LNCaP clone FGC (cell line): ENCODE data around the gene SLC7A6OS.

Source experiments
- DNase-seq: peaks from one replicate; pipeline ENCODE4 v3.0.0-alpha.2; 2011; ENCODE audit warnings: low read depth
- H3K4me3 ChIP-seq: 2 replicates; pipeline ENCODE4 v1.5.1; 2011; ENCODE audit warnings: mild to moderate bottlenecking, low read depth, low read length, control low read depth
- TF ChIP-seq, protein P1 (sequence below): IDR thresholded peaks from 2 replicates; pipeline ENCODE4 v1.5.1; 2012; ENCODE audit warnings: mild to moderate bottlenecking; ENCODE audit not compliant: control insufficient read depth, insufficient read depth; ENCODE audit errors: extremely low read depth

Gene SLC7A6OS

DNA sequence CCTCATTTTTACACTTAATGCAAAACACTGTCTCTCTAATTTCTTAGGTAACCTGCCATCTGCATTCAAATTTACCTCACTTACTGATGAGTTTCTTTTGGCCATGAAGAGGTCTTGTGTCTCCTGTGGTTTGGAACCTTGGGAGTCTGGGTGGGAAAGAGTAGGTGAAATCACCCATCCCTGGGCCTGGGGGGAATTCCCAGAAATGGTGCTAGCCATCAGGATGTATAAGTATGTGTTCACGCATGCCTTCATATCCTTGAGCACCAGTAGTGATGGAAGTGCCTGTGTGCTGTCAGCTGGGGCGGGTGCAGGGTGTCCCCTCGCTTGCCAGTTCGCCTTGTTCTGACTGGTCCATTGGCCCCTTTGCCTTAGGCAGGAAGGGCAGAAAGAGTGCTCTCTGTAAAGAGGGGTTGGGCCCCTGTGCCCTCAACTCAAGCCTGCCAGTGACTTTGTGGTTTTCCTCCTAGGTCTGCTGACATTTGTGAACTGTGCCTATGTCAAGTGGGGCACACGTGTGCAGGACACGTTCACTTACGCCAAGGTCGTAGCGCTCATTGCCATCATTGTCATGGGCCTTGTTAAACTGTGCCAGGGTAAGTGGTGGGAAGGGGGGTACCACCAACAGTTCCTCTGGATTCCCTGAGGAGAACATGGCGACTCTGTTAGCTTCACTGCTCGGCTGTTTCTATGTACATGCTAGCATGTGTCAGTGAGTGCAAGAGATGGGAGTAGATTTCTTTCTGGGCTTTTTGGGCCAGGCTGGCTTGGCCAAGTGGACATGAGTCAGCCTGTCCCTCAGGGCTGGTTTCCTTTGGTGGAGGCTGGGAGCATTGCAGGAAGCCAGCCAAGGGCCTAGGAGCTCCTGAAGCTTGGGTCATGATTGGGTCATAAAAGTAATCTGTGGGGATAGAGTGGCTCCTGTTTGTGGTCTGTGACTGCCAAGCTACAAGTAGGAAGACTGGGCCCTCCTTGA is 23.2 kb downstream of the SLC7A6OS start:
- H3K4me3 ChIP-seq: no peak overlapping the region
- DNase-seq: no peak
- TF ChIP-seq, protein P1, sequence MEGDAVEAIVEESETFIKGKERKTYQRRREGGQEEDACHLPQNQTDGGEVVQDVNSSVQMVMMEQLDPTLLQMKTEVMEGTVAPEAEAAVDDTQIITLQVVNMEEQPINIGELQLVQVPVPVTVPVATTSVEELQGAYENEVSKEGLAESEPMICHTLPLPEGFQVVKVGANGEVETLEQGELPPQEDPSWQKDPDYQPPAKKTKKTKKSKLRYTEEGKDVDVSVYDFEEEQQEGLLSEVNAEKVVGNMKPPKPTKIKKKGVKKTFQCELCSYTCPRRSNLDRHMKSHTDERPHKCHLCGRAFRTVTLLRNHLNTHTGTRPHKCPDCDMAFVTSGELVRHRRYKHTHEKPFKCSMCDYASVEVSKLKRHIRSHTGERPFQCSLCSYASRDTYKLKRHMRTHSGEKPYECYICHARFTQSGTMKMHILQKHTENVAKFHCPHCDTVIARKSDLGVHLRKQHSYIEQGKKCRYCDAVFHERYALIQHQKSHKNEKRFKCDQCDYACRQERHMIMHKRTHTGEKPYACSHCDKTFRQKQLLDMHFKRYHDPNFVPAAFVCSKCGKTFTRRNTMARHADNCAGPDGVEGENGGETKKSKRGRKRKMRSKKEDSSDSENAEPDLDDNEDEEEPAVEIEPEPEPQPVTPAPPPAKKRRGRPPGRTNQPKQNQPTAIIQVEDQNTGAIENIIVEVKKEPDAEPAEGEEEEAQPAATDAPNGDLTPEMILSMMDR: no peak

DNA sequence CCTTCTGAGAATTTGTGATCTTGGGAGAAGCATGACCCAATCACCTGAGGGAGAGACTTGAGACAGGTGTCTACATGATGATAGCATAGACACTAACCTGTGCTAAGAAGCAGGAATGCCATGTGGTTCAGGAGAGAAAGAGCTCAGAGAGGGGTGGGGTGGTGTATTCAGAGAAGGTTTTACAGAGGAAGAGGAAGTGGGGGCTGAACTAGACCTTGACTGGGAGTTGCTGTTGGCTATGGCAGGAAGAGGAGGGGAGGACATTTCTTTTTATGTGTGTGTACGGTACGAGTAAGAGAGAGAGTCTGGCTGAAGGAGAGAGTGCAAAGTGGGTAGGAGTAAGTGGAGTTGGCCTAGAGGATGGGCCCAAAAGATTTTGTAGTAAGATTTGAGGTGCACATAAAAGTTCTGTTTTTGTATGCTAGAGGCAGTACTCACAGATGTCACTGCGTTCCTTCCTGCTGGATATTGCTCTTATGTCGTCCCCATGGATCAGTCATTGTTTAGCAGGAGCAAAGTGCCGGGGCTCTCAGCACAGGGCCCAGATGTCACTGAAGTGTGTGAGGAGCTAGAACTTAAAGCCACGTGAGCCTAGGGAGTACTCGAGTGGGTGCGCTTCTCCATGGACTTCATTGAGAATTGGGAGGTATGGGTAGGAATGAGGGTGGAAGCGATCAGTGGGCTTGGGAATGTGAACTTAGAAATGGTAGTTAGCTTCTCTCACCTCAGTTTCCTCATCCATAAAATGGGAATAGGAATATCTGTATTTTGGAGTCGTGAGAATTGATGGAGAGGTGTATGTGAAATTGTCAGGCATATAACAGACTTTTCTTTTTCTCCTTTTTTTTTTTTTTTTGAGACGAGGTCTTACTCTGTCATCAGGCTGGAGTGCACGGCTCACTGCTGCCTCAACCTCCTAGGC is 24.3 kb downstream of the SLC7A6OS start:
- no peak for DNase-seq
- TF ChIP-seq, protein P1: no peak
- H3K4me3 ChIP-seq: no peak overlapping the region

DNA sequence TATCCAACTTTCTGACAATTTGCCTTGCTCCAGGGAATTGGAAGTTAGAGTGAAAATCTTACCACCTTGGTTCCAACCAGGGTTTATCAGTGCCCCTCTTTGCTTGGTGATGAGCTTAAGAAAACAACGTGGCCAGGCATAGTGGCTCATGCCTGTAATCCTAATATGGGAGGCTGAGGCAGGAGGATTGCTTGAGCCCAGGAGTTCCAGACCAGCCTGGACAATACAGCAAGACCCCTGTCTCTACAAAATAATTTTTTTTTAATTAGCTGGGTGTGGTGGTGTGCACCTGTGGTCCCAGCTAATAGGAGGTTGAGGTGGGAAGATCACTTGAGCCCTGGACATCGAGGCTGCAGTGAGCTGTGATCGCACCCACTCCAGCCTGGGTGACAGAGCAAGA is 25.1 kb downstream of the SLC7A6OS start:
- no peak overlapping the region for H3K4me3 ChIP-seq
- TF ChIP-seq, protein P1: no peak
- DNase-seq: no peak

DNA sequence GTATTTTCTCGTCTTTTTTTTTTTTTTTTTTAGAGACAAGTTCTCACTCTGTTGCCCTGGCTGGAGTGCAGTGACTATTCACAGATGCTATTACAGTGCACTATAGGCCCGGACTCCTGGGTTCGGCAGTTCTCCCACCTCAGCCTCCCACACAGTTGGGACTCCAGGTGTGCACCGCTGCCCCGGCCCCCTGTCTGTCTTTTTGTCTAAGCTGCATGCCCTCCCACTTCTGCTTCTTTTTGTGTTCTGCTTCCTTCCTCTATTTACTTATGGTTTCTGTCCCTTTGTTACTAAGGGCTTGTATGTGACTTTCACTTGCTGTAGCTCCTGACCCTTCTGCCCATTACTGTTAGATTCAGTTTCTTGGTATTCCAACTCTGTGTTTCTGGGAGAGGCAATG is 25.9 kb downstream of the SLC7A6OS start:
- no peak for DNase-seq
- TF ChIP-seq, protein P1: no peak
- no peak overlapping the region for H3K4me3 ChIP-seq

DNA sequence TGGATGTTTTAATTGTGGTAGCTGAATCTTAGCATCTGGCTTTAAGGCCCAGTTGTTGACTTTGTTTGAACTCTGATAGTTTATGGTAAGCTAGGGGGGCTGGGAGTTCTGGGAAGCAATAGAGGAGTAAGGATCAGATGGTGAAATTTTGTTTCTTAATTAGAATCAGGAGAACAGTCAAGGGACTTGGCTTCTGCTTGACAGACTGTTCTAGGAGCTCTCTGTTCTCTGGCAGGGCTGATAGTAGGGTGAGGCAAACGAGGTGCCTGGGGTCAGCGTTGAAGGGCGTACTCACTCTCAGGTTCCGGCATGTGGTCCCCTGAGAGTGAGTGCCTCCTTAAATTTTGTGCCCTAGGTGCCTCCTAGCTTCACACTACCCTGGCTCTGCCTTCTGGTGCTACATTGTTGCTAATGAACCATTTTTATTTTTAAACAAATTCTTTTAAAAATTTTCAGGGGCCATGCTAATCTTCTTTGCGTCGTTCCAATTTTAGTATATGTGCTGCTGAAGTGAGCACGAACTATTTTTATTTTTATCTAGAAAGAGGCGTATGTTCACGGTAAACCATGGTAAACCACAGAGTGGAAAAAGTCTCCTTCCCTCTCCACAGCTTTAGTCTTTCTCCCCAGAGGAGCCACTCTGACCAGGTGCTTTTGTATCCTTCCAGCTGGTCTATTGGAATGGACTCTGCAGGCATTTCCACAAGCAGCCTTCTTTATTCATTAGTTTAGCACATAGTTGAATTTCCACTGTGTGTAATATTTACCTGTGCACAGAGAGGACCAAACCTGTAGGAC is 26.7 kb downstream of the SLC7A6OS start:
- H3K4me3 ChIP-seq: no peak overlapping the region
- TF ChIP-seq, protein P1: no peak
- DNase-seq: no peak

DNA sequence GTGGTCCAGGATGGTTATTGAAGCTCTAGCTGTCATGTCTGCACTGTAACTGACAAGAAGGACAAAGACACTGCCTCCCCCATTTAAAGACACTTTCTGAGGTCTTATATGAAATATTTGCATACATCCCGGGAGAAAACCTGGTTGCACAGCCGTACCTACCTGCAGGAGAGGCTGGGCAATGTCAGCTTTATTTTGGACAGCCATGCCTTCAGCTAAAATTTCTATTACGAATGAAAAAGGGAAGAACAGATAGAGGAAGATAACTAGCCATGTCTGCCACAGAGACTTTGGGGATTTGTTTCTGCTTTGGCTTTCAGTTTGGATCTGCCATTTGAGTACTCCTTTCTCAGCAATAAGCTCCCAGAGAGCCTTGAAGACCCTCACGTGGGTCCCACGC is 27.4 kb downstream of the SLC7A6OS start:
- TF ChIP-seq, protein P1: no peak
- no peak for DNase-seq
- no peak overlapping the region for H3K4me3 ChIP-seq
